ENCODE data around the gene SPPL2B. TPM values are rescaled to one million over a fixed set of nuclear protein-coding genes. Genes with fewer than 3 reads are reported as not detected.

SPPL2B gene
- polyA plus RNA-seq, 3 donors: 5.7 to 64.9 (median 8.7) TPM

DNA sequence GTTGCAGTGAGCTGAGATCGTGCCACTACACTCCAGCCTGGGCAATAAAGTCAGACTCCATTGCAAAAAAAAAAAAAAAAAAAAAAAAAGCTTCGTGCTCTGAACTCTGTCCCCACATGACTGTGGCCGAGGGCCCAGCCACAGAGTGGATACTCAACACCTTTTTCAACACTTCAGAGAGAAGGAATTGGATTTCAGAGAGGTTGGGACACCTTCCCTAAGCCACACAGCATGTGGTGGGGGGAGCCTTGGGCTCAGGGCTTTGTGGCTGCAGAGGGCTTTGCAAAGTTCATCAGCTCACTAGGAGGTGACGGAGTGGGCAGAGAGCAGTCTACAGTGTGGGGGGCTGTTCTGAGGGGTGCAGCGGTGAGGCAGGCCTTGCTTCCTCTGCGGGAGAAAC, 9.6 kb upstream of the SPPL2B start:
- peaks cover 11 to 38% of the 10 kb centered on the region in 2 donors for H3K36me3 Mint-ChIP-seq
- WGBS (ENCODE audit: insufficient coverage): 33% methylated on average over 3 of the region's 6 CpGs
- TF ChIP-seq, protein P1, sequence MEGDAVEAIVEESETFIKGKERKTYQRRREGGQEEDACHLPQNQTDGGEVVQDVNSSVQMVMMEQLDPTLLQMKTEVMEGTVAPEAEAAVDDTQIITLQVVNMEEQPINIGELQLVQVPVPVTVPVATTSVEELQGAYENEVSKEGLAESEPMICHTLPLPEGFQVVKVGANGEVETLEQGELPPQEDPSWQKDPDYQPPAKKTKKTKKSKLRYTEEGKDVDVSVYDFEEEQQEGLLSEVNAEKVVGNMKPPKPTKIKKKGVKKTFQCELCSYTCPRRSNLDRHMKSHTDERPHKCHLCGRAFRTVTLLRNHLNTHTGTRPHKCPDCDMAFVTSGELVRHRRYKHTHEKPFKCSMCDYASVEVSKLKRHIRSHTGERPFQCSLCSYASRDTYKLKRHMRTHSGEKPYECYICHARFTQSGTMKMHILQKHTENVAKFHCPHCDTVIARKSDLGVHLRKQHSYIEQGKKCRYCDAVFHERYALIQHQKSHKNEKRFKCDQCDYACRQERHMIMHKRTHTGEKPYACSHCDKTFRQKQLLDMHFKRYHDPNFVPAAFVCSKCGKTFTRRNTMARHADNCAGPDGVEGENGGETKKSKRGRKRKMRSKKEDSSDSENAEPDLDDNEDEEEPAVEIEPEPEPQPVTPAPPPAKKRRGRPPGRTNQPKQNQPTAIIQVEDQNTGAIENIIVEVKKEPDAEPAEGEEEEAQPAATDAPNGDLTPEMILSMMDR (IDR thresholded peaks at IDR 0.05): no peak
- H3K27ac Mint-ChIP-seq: no peak overlapping the region
- intact Hi-C loops (cut with micrococcal nuclease): loop anchor here (5.0 kb wide), 3 partner anchors 42 to 167 kb away; partner anchors contain the start of genes AP3D1 (in 2 of the 2), PLEKHJ1 (in 1 of the 2) and SF3A2 (in 1 of the 2)
- no peak for DNase-seq
- Histone ChIP-seq H3K27ac (ENCODE audit: low read depth in 1 of 2, low read length in 2 of 2) (no peak overlapping the region), H2AFZ (ENCODE audit: insufficient read depth, low read depth, low read length, poor library complexity, severe bottlenecking) (no peak overlapping the region), H3K79me2 (ENCODE audit: insufficient read depth, low read length) (no peaks in the 10 kb centered on the region), H4K20me1 (ENCODE audit: insufficient read depth, low read length) (no peaks in the 10 kb centered on the region), H3K27me3 (ENCODE audit: control insufficient read depth in 2 of 2, insufficient read depth in 2 of 2, low read length in 2 of 2) (no peaks in the 10 kb centered on the region), H3K9me3 (replicated peaks in 1 of 2; ENCODE audit: control insufficient read depth in 1 of 2, insufficient read depth in 1 of 2, low read length in 2 of 2) (peaks cover 0 to 10% of the 10 kb centered on the region in 2 donors), H3K4me1 (ENCODE audit: control insufficient read depth in 1 of 2, insufficient read depth in 2 of 2, low read length in 2 of 2) (peaks cover 15 to 21% of the 10 kb centered on the region in 2 donors), H3K9ac (ENCODE audit: insufficient read depth, low read length, poor library complexity, severe bottlenecking) (no peak overlapping the region), H3K4me3 (replicated peaks in 1 of 3; ENCODE audit: low read depth in 2 of 3, low read length in 3 of 3) (no peak overlapping the region), H3K36me3 (replicated peaks in 1 of 2; ENCODE audit: control insufficient read depth in 1 of 2, insufficient read depth in 2 of 2, low read length in 2 of 2) (peaks cover 17 to 25% of the 10 kb centered on the region in 2 donors), H3K4me2 (replicated peaks; ENCODE audit: extremely low read depth, low read length, poor library complexity, severe bottlenecking) (no peak overlapping the region)
- H3K27me3 Mint-ChIP-seq (ENCODE audit: low read depth in 3 of 3): peaks cover 0 to 10% (median 0%) of the 10 kb centered on the region in 3 donors
- no peak overlapping the region for H3K4me3 Mint-ChIP-seq
- peaks cover 8 to 17% (median 13%) of the 10 kb centered on the region in 7 donors for H3K9me3 Mint-ChIP-seq
- peaks cover 16% of the 10 kb centered on the region for H3K4me1 Mint-ChIP-seq

DNA sequence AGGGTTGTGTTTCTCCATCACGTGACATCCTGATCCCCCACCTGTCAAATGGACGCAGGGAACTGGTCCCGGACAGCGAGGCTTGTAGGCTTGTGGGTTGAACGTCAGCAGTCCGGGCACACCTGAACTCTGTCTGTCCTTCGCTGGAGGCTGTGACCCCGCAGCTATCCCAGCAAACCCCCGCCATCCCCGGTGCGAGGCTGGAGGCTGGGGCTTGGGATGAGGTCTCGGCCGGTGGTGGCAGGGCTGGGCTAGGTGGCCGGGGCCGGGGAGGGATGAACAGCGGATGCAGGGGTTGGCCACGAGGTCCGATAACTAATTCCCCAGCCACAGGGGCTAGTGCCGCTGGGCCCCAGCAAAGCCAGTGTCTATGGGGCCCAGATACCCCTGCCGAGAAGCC, 8.9 kb upstream of the SPPL2B start:
- no peak overlapping the region for H3K9ac ChIP-seq (ENCODE audit: insufficient read depth, low read length, poor library complexity, severe bottlenecking)
- peaks cover 16% of the 10 kb centered on the region for H3K4me1 Mint-ChIP-seq
- no peak overlapping the region for H3K4me3 Mint-ChIP-seq
- H3K36me3 Mint-ChIP-seq: peaks cover 17 to 44% of the 10 kb centered on the region in 2 donors
- no peak overlapping the region for H2AFZ ChIP-seq (ENCODE audit: insufficient read depth, low read depth, low read length, poor library complexity, severe bottlenecking)
- H3K79me2 ChIP-seq (ENCODE audit: insufficient read depth, low read length): peaks cover 2% of the 10 kb centered on the region
- peaks cover 0 to 9% of the 10 kb centered on the region in 2 donors for H3K9me3 ChIP-seq (replicated peaks in 1 of 2; ENCODE audit: control insufficient read depth in 1 of 2, insufficient read depth in 1 of 2, low read length in 2 of 2)
- peaks cover 7 to 13% (median 12%) of the 10 kb centered on the region in 7 donors for H3K9me3 Mint-ChIP-seq
- peaks cover 21 to 31% of the 10 kb centered on the region in 2 donors for H3K36me3 ChIP-seq (replicated peaks in 1 of 2; ENCODE audit: control insufficient read depth in 1 of 2, insufficient read depth in 2 of 2, low read length in 2 of 2)
- DNase-seq: no peak
- no peak overlapping the region for H3K4me3 ChIP-seq (replicated peaks in 1 of 3; ENCODE audit: low read depth in 2 of 3, low read length in 3 of 3)
- intact Hi-C loops (cut with micrococcal nuclease): loop anchor here (5.0 kb wide), 3 partner anchors 42 to 167 kb away; partner anchors contain the start of genes AP3D1 (in 2 of the 2), PLEKHJ1 (in 1 of the 2) and SF3A2 (in 1 of the 2)
- peaks cover 0 to 7% (median 0%) of the 10 kb centered on the region in 3 donors for H3K27me3 Mint-ChIP-seq (ENCODE audit: low read depth in 3 of 3)
- H3K27ac ChIP-seq (ENCODE audit: low read depth in 1 of 2, low read length in 2 of 2): no peak overlapping the region
- TF ChIP-seq, protein P1 (IDR thresholded peaks at IDR 0.05): no peak
- peaks cover 4% of the 10 kb centered on the region for H4K20me1 ChIP-seq (ENCODE audit: insufficient read depth, low read length)
- no peaks in the 10 kb centered on the region for H3K27me3 ChIP-seq (ENCODE audit: control insufficient read depth in 2 of 2, insufficient read depth in 2 of 2, low read length in 2 of 2)
- no peak overlapping the region for H3K27ac Mint-ChIP-seq
- H3K4me1 ChIP-seq (ENCODE audit: control insufficient read depth in 1 of 2, insufficient read depth in 2 of 2, low read length in 2 of 2): peaks cover 15 to 21% of the 10 kb centered on the region in 2 donors
- H3K4me2 ChIP-seq (replicated peaks; ENCODE audit: extremely low read depth, low read length, poor library complexity, severe bottlenecking): no peak overlapping the region
- WGBS (ENCODE audit: insufficient coverage): 92% methylated on average over 20 of the region's 20 CpGs

Measured in CD14-positive monocyte (primary cell).